Measurements from ENCODE around the gene SSR1.

DNA sequence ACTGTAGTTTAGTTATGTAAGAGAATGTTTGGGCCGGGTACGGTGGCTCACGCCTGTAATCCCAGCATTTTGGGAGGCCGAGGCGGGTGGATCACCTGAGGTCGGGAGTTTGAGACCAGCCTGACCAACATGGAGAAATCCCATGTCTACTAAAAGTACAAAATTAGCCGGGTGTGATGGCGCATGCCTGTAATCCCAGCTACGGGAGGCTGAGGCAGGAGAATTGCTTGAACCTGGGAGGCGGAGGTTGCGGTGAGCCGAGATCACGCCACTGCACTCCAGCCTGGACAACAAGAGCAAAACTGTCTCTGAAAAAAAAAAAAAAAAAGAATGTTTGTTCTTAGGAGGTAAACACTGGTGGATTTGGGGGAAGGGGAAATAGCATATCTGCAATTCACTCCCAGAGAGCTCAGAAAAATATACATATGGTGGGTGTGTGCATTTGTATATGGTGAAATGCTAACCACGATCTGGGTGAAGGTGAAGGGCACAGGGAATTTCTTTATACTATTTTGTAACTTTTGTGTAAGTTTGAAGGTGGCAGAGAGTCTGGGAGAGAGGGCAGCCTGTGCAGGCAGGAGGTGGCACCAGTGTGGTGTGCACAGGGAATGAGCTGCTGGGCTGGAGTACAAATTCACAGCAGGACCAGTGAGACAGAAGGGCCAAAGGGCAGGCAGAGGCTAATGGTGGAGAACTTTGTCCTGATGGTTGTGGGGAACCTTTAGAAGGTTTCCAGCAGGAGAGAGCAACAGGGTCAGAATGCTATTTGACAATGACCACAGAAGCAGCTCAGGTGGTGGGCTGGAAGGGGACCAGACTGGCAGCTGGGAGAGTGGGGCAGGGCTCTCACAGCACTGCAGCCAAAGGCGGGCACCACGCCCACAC, 42.4 kb downstream of the SSR1 start:
- no peak for TF ChIP-seq CTCF (conservative IDR thresholded peaks at IDR 0.05 in 1 of 2, IDR thresholded peaks at IDR 0.05 in 1 of 2; ENCODE audit: low read depth in 1 of 2, low read length in 2 of 2)
- no peak for TF ChIP-seq EZH2 (IDR thresholded peaks at IDR 0.05; ENCODE audit: low read length, missing control alignments)
